ENCODE data around the gene NR1D1.

Gene NR1D1

DNA sequence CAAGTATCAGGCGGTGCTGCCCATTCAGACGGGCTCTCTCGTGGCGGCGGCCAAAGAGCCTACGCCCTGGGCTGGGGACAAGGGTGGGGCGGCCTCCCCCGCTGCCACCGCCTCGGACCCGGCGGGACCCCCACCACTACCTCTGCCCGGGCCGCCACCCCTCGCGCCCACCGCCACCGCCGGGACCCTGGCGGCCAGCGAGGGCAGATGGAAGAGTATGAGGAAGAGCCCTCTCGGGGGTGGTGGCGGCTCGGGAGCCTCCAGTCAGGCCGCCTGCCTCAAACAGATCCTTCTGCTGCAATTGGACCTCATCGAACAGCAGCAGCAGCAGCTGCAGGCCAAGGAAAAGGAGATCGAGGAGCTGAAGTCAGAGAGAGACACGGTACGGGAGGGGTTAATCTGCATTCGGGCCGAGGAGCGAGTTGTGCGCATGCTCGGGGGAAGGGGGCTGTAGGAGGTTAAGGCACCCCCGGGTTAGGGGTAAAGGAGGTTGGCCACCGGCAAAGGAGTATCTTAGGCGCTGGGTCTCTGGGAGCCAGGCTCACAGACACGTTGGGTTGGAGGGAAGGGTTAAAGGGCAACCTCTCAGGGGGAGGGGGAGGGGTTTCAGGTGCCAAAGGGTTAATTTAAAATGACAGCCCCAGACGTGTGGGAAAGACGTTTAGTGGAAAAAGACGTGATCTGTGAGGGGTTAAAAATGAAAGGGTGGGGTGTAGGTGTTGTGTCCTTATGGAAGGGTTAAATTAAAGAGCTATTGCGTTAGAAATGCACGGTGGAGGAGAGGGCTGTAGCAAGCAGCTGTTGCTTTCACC, 22.8 kb upstream of the NR1D1 start (continued):
- TF ChIP-seq, protein P1, sequence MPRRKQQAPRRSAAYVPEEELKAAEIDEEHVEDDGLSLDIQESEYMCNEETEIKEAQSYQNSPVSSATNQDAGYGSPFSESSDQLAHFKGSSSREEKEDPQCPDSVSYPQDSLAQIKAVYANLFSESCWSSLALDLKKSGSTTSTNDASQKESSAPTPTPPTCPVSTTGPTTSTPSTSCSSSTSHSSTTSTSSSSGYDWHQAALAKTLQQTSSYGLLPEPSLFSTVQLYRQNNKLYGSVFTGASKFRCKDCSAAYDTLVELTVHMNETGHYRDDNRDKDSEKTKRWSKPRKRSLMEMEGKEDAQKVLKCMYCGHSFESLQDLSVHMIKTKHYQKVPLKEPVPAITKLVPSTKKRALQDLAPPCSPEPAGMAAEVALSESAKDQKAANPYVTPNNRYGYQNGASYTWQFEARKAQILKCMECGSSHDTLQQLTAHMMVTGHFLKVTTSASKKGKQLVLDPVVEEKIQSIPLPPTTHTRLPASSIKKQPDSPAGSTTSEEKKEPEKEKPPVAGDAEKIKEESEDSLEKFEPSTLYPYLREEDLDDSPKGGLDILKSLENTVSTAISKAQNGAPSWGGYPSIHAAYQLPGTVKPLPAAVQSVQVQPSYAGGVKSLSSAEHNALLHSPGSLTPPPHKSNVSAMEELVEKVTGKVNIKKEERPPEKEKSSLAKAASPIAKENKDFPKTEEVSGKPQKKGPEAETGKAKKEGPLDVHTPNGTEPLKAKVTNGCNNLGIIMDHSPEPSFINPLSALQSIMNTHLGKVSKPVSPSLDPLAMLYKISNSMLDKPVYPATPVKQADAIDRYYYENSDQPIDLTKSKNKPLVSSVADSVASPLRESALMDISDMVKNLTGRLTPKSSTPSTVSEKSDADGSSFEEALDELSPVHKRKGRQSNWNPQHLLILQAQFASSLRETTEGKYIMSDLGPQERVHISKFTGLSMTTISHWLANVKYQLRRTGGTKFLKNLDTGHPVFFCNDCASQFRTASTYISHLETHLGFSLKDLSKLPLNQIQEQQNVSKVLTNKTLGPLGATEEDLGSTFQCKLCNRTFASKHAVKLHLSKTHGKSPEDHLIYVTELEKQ (tag by site-specific recombination; IDR thresholded peaks at IDR 0.05; ENCODE audit: borderline replicate concordance): no peak
- TF ChIP-seq SP3 (tag by site-specific recombination; IDR thresholded peaks at IDR 0.05) (peak; percentile 66), YY1 (tag by site-specific recombination; IDR thresholded peaks at IDR 0.05) (no peak; the same call in 1 of the 2 replicates), ZFP69B (tag by site-specific recombination; IDR thresholded peaks at IDR 0.05) (peak; percentile 91)

DNA sequence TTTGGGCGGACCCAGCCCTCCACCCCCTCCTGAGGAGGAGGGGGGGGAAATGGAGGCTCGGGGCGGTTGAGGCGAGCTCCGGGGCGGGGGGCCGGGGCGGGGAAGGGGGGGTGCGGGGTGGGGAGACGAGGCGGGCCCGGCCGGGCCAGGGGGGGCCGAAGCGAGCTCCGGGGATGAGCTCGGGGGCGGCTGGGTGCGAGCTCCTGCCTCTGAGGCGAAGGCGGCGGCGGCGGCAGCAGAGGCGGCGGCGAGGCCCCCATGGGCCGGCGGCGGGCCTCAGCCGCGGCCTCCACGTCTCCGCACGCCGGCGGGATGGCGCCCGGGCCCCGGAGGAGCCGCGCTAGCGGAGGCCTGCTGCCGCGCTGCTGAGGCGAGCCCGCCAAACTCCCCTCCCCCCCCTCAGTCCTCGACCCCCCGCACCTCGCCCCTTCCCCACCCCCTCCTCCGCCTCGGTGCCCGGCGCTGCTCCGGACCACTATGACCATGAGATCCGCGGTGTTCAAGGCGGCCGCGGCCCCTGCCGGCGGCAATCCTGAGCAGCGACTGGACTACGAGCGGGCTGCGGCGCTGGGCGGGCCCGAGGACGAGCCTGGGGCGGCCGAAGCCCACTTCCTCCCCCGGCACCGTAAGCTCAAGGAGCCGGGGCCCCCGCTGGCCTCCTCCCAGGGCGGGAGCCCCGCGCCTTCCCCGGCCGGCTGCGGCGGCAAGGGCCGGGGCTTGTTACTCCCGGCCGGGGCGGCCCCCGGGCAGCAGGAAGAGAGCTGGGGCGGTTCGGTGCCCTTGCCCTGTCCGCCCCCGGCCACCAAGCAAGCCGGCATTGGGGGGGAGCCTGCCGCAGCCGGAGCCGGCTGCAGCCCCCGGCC, 22.0 kb upstream of the NR1D1 start:
- Histone ChIP-seq H3K4me1 (ENCODE audit: control insufficient read depth, insufficient read depth, low read length) (no peaks in the 10 kb centered on the region; the same call in none of the 2 replicates), H3K36me3 (ENCODE audit: control insufficient read depth in 2 of 2, insufficient read depth in 1 of 2, low read length in 2 of 2) (peaks cover 21 to 24% of the 10 kb centered on the region in 2 experiments), H3K27ac (ENCODE audit: extremely low read depth, low read depth, low read length) (peak overlapping the region; percentile 95), H3K9me3 (ENCODE audit: control insufficient read depth, insufficient read depth, low read depth, low read length) (no peaks in the 10 kb centered on the region), H3K4me3 (ENCODE audit: low read depth, low read length) (peak overlapping the region; percentile 72)
- ChIA-PET CTCF (interaction anchor here (1.0 to 4.8 kb wide), 5 partner anchors 10 to 109 kb away, joined by 3 to 82 read pairs (median 10); partner anchors contain the start of gene MED24), POLR2A (interaction anchor here (0.5 to 7.5 kb wide), 10 partner anchors 9 to 69 kb away, joined by 3 to 109 read pairs (median 6); partner anchors contain the start of genes CASC3, MED24, NR1D1 and THRA)
- TF ChIP-seq ZNF335 (tag by site-specific recombination; conservative IDR thresholded peaks at IDR 0.05): peak; percentile 66
- TF ChIP-seq ZNF426 (tag by site-specific recombination; IDR thresholded peaks at IDR 0.05): no peak
- no peak for TF ChIP-seq ZNF10 (tag by site-specific recombination; IDR thresholded peaks at IDR 0.05)
- 0 out of 2 replicates have a peak, but pooled peaks have one; percentile 30 for TF ChIP-seq GLIS2 (tag by site-specific recombination; IDR thresholded peaks at IDR 0.05)
- TF ChIP-seq SP2 (tag by site-specific recombination; IDR thresholded peaks at IDR 0.05): peak; percentile 26
- no peak for TF ChIP-seq ZNF830 (tag by site-specific recombination; IDR thresholded peaks at IDR 0.05; ENCODE audit: low read depth)
- TF ChIP-seq, protein P2, sequence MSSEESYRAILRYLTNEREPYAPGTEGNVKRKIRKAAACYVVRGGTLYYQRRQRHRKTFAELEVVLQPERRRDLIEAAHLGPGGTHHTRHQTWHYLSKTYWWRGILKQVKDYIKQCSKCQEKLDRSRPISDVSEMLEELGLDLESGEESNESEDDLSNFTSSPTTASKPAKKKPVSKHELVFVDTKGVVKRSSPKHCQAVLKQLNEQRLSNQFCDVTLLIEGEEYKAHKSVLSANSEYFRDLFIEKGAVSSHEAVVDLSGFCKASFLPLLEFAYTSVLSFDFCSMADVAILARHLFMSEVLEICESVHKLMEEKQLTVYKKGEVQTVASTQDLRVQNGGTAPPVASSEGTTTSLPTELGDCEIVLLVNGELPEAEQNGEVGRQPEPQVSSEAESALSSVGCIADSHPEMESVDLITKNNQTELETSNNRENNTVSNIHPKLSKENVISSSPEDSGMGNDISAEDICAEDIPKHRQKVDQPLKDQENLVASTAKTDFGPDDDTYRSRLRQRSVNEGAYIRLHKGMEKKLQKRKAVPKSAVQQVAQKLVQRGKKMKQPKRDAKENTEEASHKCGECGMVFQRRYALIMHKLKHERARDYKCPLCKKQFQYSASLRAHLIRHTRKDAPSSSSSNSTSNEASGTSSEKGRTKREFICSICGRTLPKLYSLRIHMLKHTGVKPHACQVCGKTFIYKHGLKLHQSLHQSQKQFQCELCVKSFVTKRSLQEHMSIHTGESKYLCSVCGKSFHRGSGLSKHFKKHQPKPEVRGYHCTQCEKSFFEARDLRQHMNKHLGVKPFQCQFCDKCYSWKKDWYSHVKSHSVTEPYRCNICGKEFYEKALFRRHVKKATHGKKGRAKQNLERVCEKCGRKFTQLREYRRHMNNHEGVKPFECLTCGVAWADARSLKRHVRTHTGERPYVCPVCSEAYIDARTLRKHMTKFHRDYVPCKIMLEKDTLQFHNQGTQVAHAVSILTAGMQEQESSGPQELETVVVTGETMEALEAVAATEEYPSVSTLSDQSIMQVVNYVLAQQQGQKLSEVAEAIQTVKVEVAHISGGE (tag by site-specific recombination; conservative IDR thresholded peaks at IDR 0.05; ENCODE audit: low read depth): no peak
- no peak for TF ChIP-seq ZNF433 (tag by site-specific recombination; IDR thresholded peaks at IDR 0.05; ENCODE audit: low read depth)

Data from HEK293 (cell line).